ENCODE measurements around the gene WFIKKN1.

- TF ChIP-seq CTCF (IDR thresholded peaks at IDR 0.05) (no peak), POLR2A (IDR thresholded peaks at IDR 0.05) (no peak)
Observed at GRCh38 chr16:598823-599739, 31.7 kb upstream of the WFIKKN1 start.
